ENCODE data around the gene TMEM72.
A peak's percentile ranks its signal among the peaks of the same experiment; 100 is the strongest.

TMEM72 gene

GRCh38 chr10:44932517-44933450 lies 21.6 kb downstream of the TMEM72 start:
- Mint-ChIP-seq H3K4me1 (ENCODE audit: low read depth) (peaks cover 6% of the 10 kb centered on the region), H3K9me3 (ENCODE audit: low read depth) (no peaks in the 10 kb centered on the region), H3K27ac (no peak overlapping the region), H3K4me3 (no peak overlapping the region), H3K36me3 (no peaks in the 10 kb centered on the region), H3K27me3 (peaks cover 2% of the 10 kb centered on the region)

- H3K36me3 Mint-ChIP-seq: peaks cover 2% of the 10 kb centered on the region
- H3K27ac Mint-ChIP-seq: no peak overlapping the region
- peaks cover 6% of the 10 kb centered on the region for H3K4me1 Mint-ChIP-seq (ENCODE audit: low read depth)
- H3K27me3 Mint-ChIP-seq: peaks cover 4% of the 10 kb centered on the region
- no peak overlapping the region for H3K4me3 Mint-ChIP-seq
- no peaks in the 10 kb centered on the region for H3K9me3 Mint-ChIP-seq (ENCODE audit: low read depth)
Measured at GRCh38 chr10:44933451-44934321, 22.5 kb downstream of the TMEM72 start.

GRCh38 chr10:44934416-44935200 lies 23.5 kb downstream of the TMEM72 start:
- Mint-ChIP-seq H3K4me3 (no peak overlapping the region), H3K27me3 (peaks cover 5% of the 10 kb centered on the region), H3K9me3 (ENCODE audit: low read depth) (no peaks in the 10 kb centered on the region), H3K27ac (no peak overlapping the region), H3K36me3 (peaks cover 2% of the 10 kb centered on the region), H3K4me1 (ENCODE audit: low read depth) (peaks cover 6% of the 10 kb centered on the region)

GRCh38 chr10:44935201-44935965 lies 24.2 kb downstream of the TMEM72 start:
- H3K36me3 Mint-ChIP-seq: peaks cover 2% of the 10 kb centered on the region
- H3K4me1 Mint-ChIP-seq (ENCODE audit: low read depth): peaks cover 6% of the 10 kb centered on the region
- no peak overlapping the region for H3K27ac Mint-ChIP-seq
- peaks cover 6% of the 10 kb centered on the region for H3K27me3 Mint-ChIP-seq
- peak overlapping the region; percentile 24 for H3K4me3 Mint-ChIP-seq
- no peaks in the 10 kb centered on the region for H3K9me3 Mint-ChIP-seq (ENCODE audit: low read depth)

GRCh38 chr10:44935966-44936295 lies 24.8 kb downstream of the TMEM72 start:
- H3K4me3 Mint-ChIP-seq: peak overlapping the region; percentile 24
- peaks cover 7% of the 10 kb centered on the region for H3K27me3 Mint-ChIP-seq
- H3K9me3 Mint-ChIP-seq (ENCODE audit: low read depth): no peaks in the 10 kb centered on the region
- H3K4me1 Mint-ChIP-seq (ENCODE audit: low read depth): peaks cover 6% of the 10 kb centered on the region
- H3K27ac Mint-ChIP-seq: no peak overlapping the region
- peaks cover 2% of the 10 kb centered on the region for H3K36me3 Mint-ChIP-seq

GRCh38 chr10:44936314-44936975 lies 25.3 kb downstream of the TMEM72 start:
- Mint-ChIP-seq H3K27ac (no peak overlapping the region), H3K4me1 (ENCODE audit: low read depth) (peaks cover 6% of the 10 kb centered on the region), H3K4me3 (no peak overlapping the region), H3K36me3 (peaks cover 2% of the 10 kb centered on the region), H3K9me3 (ENCODE audit: low read depth) (no peaks in the 10 kb centered on the region), H3K27me3 (peaks cover 7% of the 10 kb centered on the region)

GRCh38 chr10:44937196-44938005 lies 26.3 kb downstream of the TMEM72 start:
- Mint-ChIP-seq H3K9me3 (ENCODE audit: low read depth) (no peaks in the 10 kb centered on the region), H3K27ac (no peak overlapping the region), H3K27me3 (peaks cover 7% of the 10 kb centered on the region), H3K4me3 (no peak overlapping the region), H3K4me1 (ENCODE audit: low read depth) (peaks cover 6% of the 10 kb centered on the region), H3K36me3 (peaks cover 2% of the 10 kb centered on the region)

GRCh38 chr10:44938956-44939355 lies 27.8 kb downstream of the TMEM72 start:
- Mint-ChIP-seq H3K4me3 (no peak overlapping the region), H3K9me3 (ENCODE audit: low read depth) (no peaks in the 10 kb centered on the region), H3K27me3 (peaks cover 7% of the 10 kb centered on the region), H3K36me3 (peaks cover 2% of the 10 kb centered on the region), H3K4me1 (ENCODE audit: low read depth) (peaks cover 6% of the 10 kb centered on the region), H3K27ac (no peak overlapping the region)

GRCh38 chr10:44939691-44940401 lies 28.7 kb downstream of the TMEM72 start:
- H3K4me1 Mint-ChIP-seq (ENCODE audit: low read depth): peaks cover 6% of the 10 kb centered on the region
- peaks cover 2% of the 10 kb centered on the region for H3K36me3 Mint-ChIP-seq
- H3K4me3 Mint-ChIP-seq: no peak overlapping the region
- H3K27ac Mint-ChIP-seq: no peak overlapping the region
- H3K27me3 Mint-ChIP-seq: peaks cover 7% of the 10 kb centered on the region
- H3K9me3 Mint-ChIP-seq (ENCODE audit: low read depth): peaks cover 8% of the 10 kb centered on the region

GRCh38 chr10:44944354-44944753 lies 33.2 kb downstream of the TMEM72 start:
- Mint-ChIP-seq H3K36me3 (no peaks in the 10 kb centered on the region), H3K27me3 (peaks cover 2% of the 10 kb centered on the region), H3K4me3 (no peak overlapping the region), H3K9me3 (ENCODE audit: low read depth) (peaks cover 12% of the 10 kb centered on the region), H3K27ac (no peak overlapping the region), H3K4me1 (ENCODE audit: low read depth) (no peaks in the 10 kb centered on the region)

- no peak overlapping the region for H3K27ac Mint-ChIP-seq
- H3K27me3 Mint-ChIP-seq: no peaks in the 10 kb centered on the region
Measured at GRCh38 chr10:44946205-44946604, 35.1 kb downstream of the TMEM72 start.

GRCh38 chr10:44947371-44948152 lies 36.4 kb downstream of the TMEM72 start:
- Mint-ChIP-seq H3K4me3 (no peak overlapping the region), H3K9me3 (ENCODE audit: low read depth) (peaks cover 12% of the 10 kb centered on the region), H3K4me1 (ENCODE audit: low read depth) (no peaks in the 10 kb centered on the region), H3K27ac (no peak overlapping the region), H3K27me3 (no peaks in the 10 kb centered on the region), H3K36me3 (peaks cover 2% of the 10 kb centered on the region)

More at GRCh38 chr10:44946205-44946604, 35.1 kb downstream of the TMEM72 start:
- Mint-ChIP-seq H3K4me1 (ENCODE audit: low read depth) (no peaks in the 10 kb centered on the region), H3K9me3 (ENCODE audit: low read depth) (peaks cover 12% of the 10 kb centered on the region), H3K4me3 (no peak overlapping the region), H3K36me3 (peaks cover 1% of the 10 kb centered on the region)
